ENCODE data around the gene BPTF. TPM values are rescaled to one million over a fixed set of nuclear protein-coding genes. Genes with fewer than 3 reads are reported as not detected.
A peak's percentile ranks its signal among the peaks of the same experiment; 100 is the strongest.
"Not testable (repeated sequence)": the region's sequence is repeated elsewhere in the genome, so short reads cannot be mapped to it uniquely, and the experiment has no call there.

Gene BPTF
- polyA plus RNA-seq, 2 of the 4 experiments (the other 2 are of a cell fraction), result 26.3 to 60.7 TPM

GRCh38 chr17:67902511-67903231 lies 77.4 kb downstream of the BPTF start:
- ChIA-PET CTCF (interaction anchor here (0.6 to 2.9 kb wide), 2 partner anchors 11 to 67 kb away, joined by 3 to 19 read pairs; no protein-coding TSS in a partner anchor), POLR2A (interaction anchor here (0.6 kb wide), 1 partner anchor 345 kb away, joined by 3 read pairs; no protein-coding TSS in a partner anchor)
- WGBS (ENCODE audit: missing lambda C conversion rate), result 89% methylated on average over 12 of the region's 12 CpGs
- Histone ChIP-seq H3K4me1 (no peaks in the 10 kb centered on the region), H3K4me3 (no peak overlapping the region), H3K27ac (no peak overlapping the region), H3K9me3 (no peaks in the 10 kb centered on the region), H3K4me2 (no peak overlapping the region)
- ATAC-seq (0 out of 6 replicates have a peak, but pooled peaks of 1 of the 2 experiments have one; percentile 20), DNase-seq (ENCODE audit: low read depth in 1 of 2, low spot score in 1 of 2) (no peak), FAIRE-seq (no peak)
- TF ChIP-seq NFE2L2 (conservative IDR thresholded peaks at IDR 0.05; ENCODE audit: low read length) (no peak), EP300 (IDR thresholded peaks at IDR 0.05) (no peak), NR3C1 (IDR thresholded peaks at IDR 0.05) (no peak)

- H3K27ac ChIP-seq; H3K9me3 ChIP-seq; H3K4me2 ChIP-seq; POLR2A ChIA-PET; H3K4me3 ChIP-seq; DNase-seq (ENCODE audit: low read depth in 1 of 2, low spot score in 1 of 2); H3K4me1 ChIP-seq; ATAC-seq; FAIRE-seq: not testable (repeated sequence)
- 46% methylated on average over 2 of the region's 2 CpGs for WGBS (ENCODE audit: missing lambda C conversion rate)
- CTCF ChIA-PET, result interaction anchor here (0.8 kb wide), 1 partner anchor 14 kb away, joined by 3 read pairs; no protein-coding TSS in a partner anchor
Measured at GRCh38 chr17:67905298-67905697, 80.0 kb downstream of the BPTF start.

GRCh38 chr17:67910117-67910803 lies 85.0 kb downstream of the BPTF start:
- H3K27ac ChIP-seq; H3K4me1 ChIP-seq; ATAC-seq; POLR2A ChIA-PET; H3K9me3 ChIP-seq; H3K4me3 ChIP-seq; FAIRE-seq; DNase-seq (ENCODE audit: low read depth in 1 of 2, low spot score in 1 of 2); H3K4me2 ChIP-seq: not testable (repeated sequence)
- WGBS (ENCODE audit: missing lambda C conversion rate), result 93% methylated on average over 7 of the region's 7 CpGs
- peak in 1 of 2 experiments; percentile 68; a peak in 2 of 4 replicates for TF ChIP-seq CEBPB (IDR thresholded peaks at IDR 0.05)
- CTCF ChIA-PET, result interaction anchor here (0.5 kb wide), 1 partner anchor 63 kb away, joined by 3 read pairs; no protein-coding TSS in a partner anchor

GRCh38 chr17:67911059-67911782 lies 85.9 kb downstream of the BPTF start:
- ATAC-seq (no peak), DNase-seq (ENCODE audit: low read depth in 1 of 2, low spot score in 1 of 2) (no peak), FAIRE-seq (no peak)
- ChIA-PET CTCF (no interaction called here), POLR2A (no interaction called here)
- H3K4me2 ChIP-seq, result no peak overlapping the region
- no peaks in the 10 kb centered on the region for H3K9me3 ChIP-seq
- H3K4me1 ChIP-seq, result no peaks in the 10 kb centered on the region
- WGBS (ENCODE audit: missing lambda C conversion rate), result 88% methylated on average over 10 of the region's 10 CpGs
- no peak for TF ChIP-seq EHF (CRISPR knock-in tag; IDR thresholded peaks at IDR 0.05)
- TF ChIP-seq MYC (IDR thresholded peaks at IDR 0.05; ENCODE audit: borderline replicate concordance, low read length), result no peak
- TF ChIP-seq, protein P1, sequence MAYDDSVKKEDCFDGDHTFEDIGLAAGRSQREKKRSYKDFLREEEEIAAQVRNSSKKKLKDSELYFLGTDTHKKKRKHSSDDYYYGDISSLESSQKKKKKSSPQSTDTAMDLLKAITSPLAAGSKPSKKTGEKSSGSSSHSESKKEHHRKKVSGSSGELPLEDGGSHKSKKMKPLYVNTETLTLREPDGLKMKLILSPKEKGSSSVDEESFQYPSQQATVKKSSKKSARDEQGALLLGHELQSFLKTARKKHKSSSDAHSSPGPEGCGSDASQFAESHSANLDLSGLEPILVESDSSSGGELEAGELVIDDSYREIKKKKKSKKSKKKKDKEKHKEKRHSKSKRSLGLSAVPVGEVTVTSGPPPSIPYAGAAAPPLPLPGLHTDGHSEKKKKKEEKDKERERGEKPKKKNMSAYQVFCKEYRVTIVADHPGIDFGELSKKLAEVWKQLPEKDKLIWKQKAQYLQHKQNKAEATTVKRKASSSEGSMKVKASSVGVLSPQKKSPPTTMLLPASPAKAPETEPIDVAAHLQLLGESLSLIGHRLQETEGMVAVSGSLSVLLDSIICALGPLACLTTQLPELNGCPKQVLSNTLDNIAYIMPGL (CRISPR knock-in tag; IDR thresholded peaks at IDR 0.05; ENCODE audit: borderline replicate concordance), result no peak
- TF ChIP-seq RFX5 (IDR thresholded peaks at IDR 0.05), result no peak
- no peak for TF ChIP-seq SREBF2 (IDR thresholded peaks at IDR 0.05)
- no peak for TF ChIP-seq RAD21 (conservative IDR thresholded peaks at IDR 0.05 in 1 of 2, IDR thresholded peaks at IDR 0.05 in 1 of 2)
- no peak for TF ChIP-seq NR3C1 (IDR thresholded peaks at IDR 0.05)
- TF ChIP-seq HES2 (IDR thresholded peaks at IDR 0.05), result no peak
- no peak for TF ChIP-seq E2F6 (IDR thresholded peaks at IDR 0.05; ENCODE audit: borderline replicate concordance, low read depth)
- no peak for TF ChIP-seq ATOH8 (CRISPR knock-in tag; IDR thresholded peaks at IDR 0.05; ENCODE audit: low read depth)
- no peak for TF ChIP-seq POLR2A (IDR thresholded peaks at IDR 0.05; ENCODE audit: low read length)
- no peak for TF ChIP-seq TFCP2L1 (CRISPR knock-in tag; IDR thresholded peaks at IDR 0.05)
- TF ChIP-seq GATA3 (IDR thresholded peaks at IDR 0.05; ENCODE audit: borderline replicate concordance), result no peak
- no peak overlapping the region for H3K27ac ChIP-seq
- no peak overlapping the region for H3K4me3 ChIP-seq

Measured in A549 (cell line).